Activated B cell treated with CpG ODN at 0.5 μM for 24 hours (primary cell): ENCODE data around the gene G6PC1. TPM values are rescaled to one million over a fixed set of nuclear protein-coding genes. Genes with fewer than 3 reads are reported as not detected.

Experiments used
- ATAC-seq: fragments of 200-7000 bp; cut with Tn5 transposase; one replicate; pipeline ENCODE4 v1.10.0; 2021; ENCODE audit warnings: low read depth, mild to moderate bottlenecking, moderate library complexity
- CTCF ChIA-PET: fragments of 350-600 bp; sonication (Branson Sonifier 250); formaldehyde crosslinking; loops from one replicate; lab custom pipeline; 2021; ENCODE audit warnings: antibody characterized with exemption; lab: Charles Lee
- POLR2A ChIA-PET: fragments of 350-600 bp; sonication (Branson Sonifier 250); formaldehyde crosslinking; loops from one replicate; lab custom pipeline; 2021; ENCODE audit warnings: antibody characterized with exemption; lab: Charles Lee
- DNase-seq: peaks from one replicate; pipeline ENCODE4 v3.0.0; 2022
- H3K27ac Mint-ChIP-seq: one replicate; pipeline ENCODE4 v1.8.0; 2020; ENCODE audit warnings: mixed read lengths
- H3K27me3 Mint-ChIP-seq: one replicate; pipeline ENCODE4 v1.8.0; 2021; ENCODE audit warnings: mixed read lengths
- H3K36me3 Mint-ChIP-seq: one replicate; pipeline ENCODE4 v1.8.0; 2021; ENCODE audit warnings: low read depth, mixed read lengths
- H3K4me1 Mint-ChIP-seq: one replicate; pipeline ENCODE4 v1.8.0; 2021; ENCODE audit warnings: mixed read lengths
- H3K4me3 Mint-ChIP-seq: one replicate; pipeline ENCODE4 v1.8.0; 2020; ENCODE audit warnings: mild to moderate bottlenecking, mixed read lengths
- H3K9me3 Mint-ChIP-seq: one replicate; pipeline ENCODE4 v1.8.0; 2020; ENCODE audit warnings: mixed read lengths
- CTCF ChIP-seq: fragments of 200-600 bp; IDR thresholded peaks from one replicate; pipeline ENCODE4 v1.8.0; 2022; ENCODE audit warnings: antibody characterized with exemption, mild to moderate bottlenecking
- intact Hi-C: fragments of 100-400 bp; cut with micrococcal nuclease; formaldehyde crosslinking; loops from one replicate; pipeline ENCODE4 v1.15.1; 2024
- total RNA-seq: library from RNA; stranded (reverse); gene quantifications from 2 replicates; pipeline ENCODE4 v1.2.3, GENCODE V29; 2022

G6PC1 gene
- total RNA-seq, 1 donor from 2014 or later, result not detected

GRCh38 chr17:42901535-42902229 is 1.1 kb downstream of the G6PC1 start:
- intact Hi-C loops, result no loop called here
- Mint-ChIP-seq H3K9me3 (no peaks in the 10 kb centered on the region), H3K27ac (no peak overlapping the region), H3K4me3 (no peak overlapping the region), H3K4me1 (no peaks in the 10 kb centered on the region), H3K27me3 (peaks cover 3% of the 10 kb centered on the region), H3K36me3 (no peaks in the 10 kb centered on the region)
- ChIA-PET CTCF (no interaction called here), POLR2A (no interaction called here)
- DNase-seq (no peak), ATAC-seq (no peak)
- no peak for TF ChIP-seq CTCF

GRCh38 chr17:42904110-42904469 is 3.5 kb downstream of the G6PC1 start:
- Mint-ChIP-seq H3K27ac (no peak overlapping the region), H3K36me3 (no peaks in the 10 kb centered on the region), H3K9me3 (no peaks in the 10 kb centered on the region), H3K4me1 (peaks cover 9% of the 10 kb centered on the region), H3K4me3 (no peak overlapping the region), H3K27me3 (no peaks in the 10 kb centered on the region)
- ATAC-seq (no peak), DNase-seq (no peak)
- intact Hi-C loops, result no loop called here
- TF ChIP-seq CTCF, result no peak
- ChIA-PET CTCF (no interaction called here), POLR2A (no interaction called here)

- no peak overlapping the region for H3K4me3 Mint-ChIP-seq
- H3K4me1 Mint-ChIP-seq, result peaks cover 13% of the 10 kb centered on the region
- H3K9me3 Mint-ChIP-seq, result no peaks in the 10 kb centered on the region
- ChIA-PET POLR2A (no interaction called here), CTCF (no interaction called here)
- no peaks in the 10 kb centered on the region for H3K27me3 Mint-ChIP-seq
- TF ChIP-seq CTCF, result no peak
- no peaks in the 10 kb centered on the region for H3K36me3 Mint-ChIP-seq
- no peak for ATAC-seq
- H3K27ac Mint-ChIP-seq, result no peak overlapping the region
- intact Hi-C loops, result no loop called here
- DNase-seq, result no peak
These were observed 6.3 kb downstream of the G6PC1 start for GRCh38 chr17:42906772-42907446.

- ATAC-seq (no peak), DNase-seq (no peak)
- peaks cover 13% of the 10 kb centered on the region for H3K4me1 Mint-ChIP-seq
- H3K27ac Mint-ChIP-seq, result no peak overlapping the region
- POLR2A ChIA-PET, result interaction anchor here (0.6 to 0.7 kb wide), 3 partner anchors 60 to 521 kb away, joined by 3 to 4 read pairs (median 3); partner anchors contain the start of gene STAT3
- no peak for TF ChIP-seq CTCF
- CTCF ChIA-PET, result no interaction called here
- no peaks in the 10 kb centered on the region for H3K27me3 Mint-ChIP-seq
- no peak overlapping the region for H3K4me3 Mint-ChIP-seq
- intact Hi-C loops, result no loop called here
- no peaks in the 10 kb centered on the region for H3K36me3 Mint-ChIP-seq
- no peaks in the 10 kb centered on the region for H3K9me3 Mint-ChIP-seq
These were observed 8.5 kb downstream of the G6PC1 start for GRCh38 chr17:42908872-42909700.

GRCh38 chr17:42913522-42913921 is 12.9 kb downstream of the G6PC1 start:
- DNase-seq (no peak), ATAC-seq (no peak)
- intact Hi-C loops, result no loop called here
- Mint-ChIP-seq H3K4me1 (peaks cover 4% of the 10 kb centered on the region), H3K27ac (no peak overlapping the region), H3K27me3 (no peaks in the 10 kb centered on the region), H3K4me3 (no peak overlapping the region), H3K9me3 (no peaks in the 10 kb centered on the region), H3K36me3 (no peaks in the 10 kb centered on the region)
- ChIA-PET POLR2A (interaction anchor here (0.5 kb wide), 1 partner anchor 140 kb away, joined by 4 read pairs; the partner anchor contains the start of gene VPS25), CTCF (interaction anchor here (0.7 kb wide), 1 partner anchor 193 kb away, joined by 3 read pairs; no protein-coding TSS in a partner anchor)
- no peak for TF ChIP-seq CTCF
